CD4-positive, alpha-beta T cell (primary cell): ENCODE results near the gene NOC4L. TPM values are rescaled to one million over a fixed set of nuclear protein-coding genes. Genes with fewer than 3 reads are reported as not detected.

Source experiments
- ATAC-seq: fragments of 200-7000 bp; cut with Tn5 transposase; one replicate; pipeline ENCODE4 v1.10.0; 2022; ENCODE audit warnings: mild to moderate bottlenecking; ENCODE audit not compliant: poor library complexity
- CTCF ChIA-PET: fragments of 350-600 bp; sonication (Branson Sonifier 250); formaldehyde crosslinking; loops from one replicate; lab custom pipeline; 2021; ENCODE audit warnings: antibody characterized with exemption, inconsistent platforms; lab: Charles Lee
- POLR2A ChIA-PET: fragments of 350-600 bp; sonication (Branson Sonifier 250); formaldehyde crosslinking; loops from one replicate; lab custom pipeline; 2021; ENCODE audit warnings: antibody characterized with exemption, inconsistent platforms; lab: Charles Lee
- DNase-seq, 14 experiments: peaks; one replicate each; pipeline ENCODE4 v3.0.0-alpha.2; 2013 to 2020; ENCODE audit warnings: mixed read lengths in 2 of 14
- H3K27ac ChIP-seq, 2 donors: one replicate each; pipeline versions ENCODE4 v1.5.1 to v1.7.0; 2013; ENCODE audit warnings: low read length in 2 of 2, low read depth in 1 of 2, mild to moderate bottlenecking in 1 of 2
- H3K27me3 ChIP-seq, 2 experiments: 1 replicate in 1 of 2; 2 replicates in 1 of 2; pipeline versions ENCODE4 v1.6.1 to v1.7.0; 2013; ENCODE audit warnings: low read length in 2 of 2, control low read depth in 1 of 2, mild to moderate bottlenecking in 1 of 2, moderate library complexity in 1 of 2; ENCODE audit not compliant: insufficient read depth in 2 of 2, control insufficient read depth in 1 of 2
- H3K36me3 ChIP-seq: one replicate; pipeline ENCODE4 v1.6.1; 2013; ENCODE audit warnings: low read length, control low read depth; ENCODE audit not compliant: insufficient read depth
- H3K4me1 ChIP-seq: one replicate; pipeline ENCODE4 v1.6.1; 2013; ENCODE audit warnings: low read length, control low read depth; ENCODE audit not compliant: insufficient read depth
- H3K4me3 ChIP-seq: one replicate; pipeline ENCODE4 v1.5.1; 2013; ENCODE audit warnings: mild to moderate bottlenecking, low read length, moderate library complexity
- H3K9me3 ChIP-seq, 2 experiments: 1 replicate in 1 of 2; 2 replicates in 1 of 2; pipeline versions ENCODE4 v1.6.1 to v1.7.0; 2013; ENCODE audit warnings: low read length in 2 of 2, mild to moderate bottlenecking in 2 of 2, control low read depth in 1 of 2, moderate library complexity in 1 of 2; ENCODE audit not compliant: control insufficient read depth in 1 of 2, insufficient read depth in 1 of 2
- H3K27ac Mint-ChIP-seq: one replicate; pipeline ENCODE4 v1.8.0; 2020; ENCODE audit warnings: mixed read lengths
- H3K27me3 Mint-ChIP-seq: one replicate; pipeline ENCODE4 v1.8.0; 2021; ENCODE audit warnings: mixed read lengths
- H3K36me3 Mint-ChIP-seq: one replicate; pipeline ENCODE4 v1.8.0; 2021; ENCODE audit warnings: low read depth, mixed read lengths
- H3K4me1 Mint-ChIP-seq: one replicate; pipeline ENCODE4 v1.8.0; 2021; ENCODE audit warnings: low read depth, mixed read lengths
- H3K4me3 Mint-ChIP-seq: one replicate; pipeline ENCODE4 v1.8.0; 2020; ENCODE audit warnings: mild to moderate bottlenecking, mixed read lengths
- H3K9me3 Mint-ChIP-seq: one replicate; pipeline ENCODE4 v1.8.0; 2020; ENCODE audit warnings: mixed read lengths
- intact Hi-C, 2 experiments: fragments of 100-400 bp; cut with DNase I in 1 of 2; cut with micrococcal nuclease in 1 of 2; formaldehyde crosslinking; loops; one replicate each; pipeline versions ENCODE4 v1.15.1 to v1.9.0; 2023 to 2025; cut with DNase I, micrococcal nuclease
- total RNA-seq, 174 experiments: library from RNA in 2 of 174; stranded (reverse) in 2 of 174; gene quantifications; one replicate each; pipeline ENCODE4 v1.2.3 and lab custom pipeline; 2021 to 2026
- TF ChIP-seq, protein P1 (sequence below): fragments of 200-600 bp; IDR thresholded peaks from one replicate; pipeline ENCODE4 v1.8.0; 2022; ENCODE audit warnings: antibody characterized with exemption, mild to moderate bottlenecking

Gene NOC4L
- total RNA-seq, 2 experiments from 2014 or later, result 21.8 to 22.3 TPM

DNA sequence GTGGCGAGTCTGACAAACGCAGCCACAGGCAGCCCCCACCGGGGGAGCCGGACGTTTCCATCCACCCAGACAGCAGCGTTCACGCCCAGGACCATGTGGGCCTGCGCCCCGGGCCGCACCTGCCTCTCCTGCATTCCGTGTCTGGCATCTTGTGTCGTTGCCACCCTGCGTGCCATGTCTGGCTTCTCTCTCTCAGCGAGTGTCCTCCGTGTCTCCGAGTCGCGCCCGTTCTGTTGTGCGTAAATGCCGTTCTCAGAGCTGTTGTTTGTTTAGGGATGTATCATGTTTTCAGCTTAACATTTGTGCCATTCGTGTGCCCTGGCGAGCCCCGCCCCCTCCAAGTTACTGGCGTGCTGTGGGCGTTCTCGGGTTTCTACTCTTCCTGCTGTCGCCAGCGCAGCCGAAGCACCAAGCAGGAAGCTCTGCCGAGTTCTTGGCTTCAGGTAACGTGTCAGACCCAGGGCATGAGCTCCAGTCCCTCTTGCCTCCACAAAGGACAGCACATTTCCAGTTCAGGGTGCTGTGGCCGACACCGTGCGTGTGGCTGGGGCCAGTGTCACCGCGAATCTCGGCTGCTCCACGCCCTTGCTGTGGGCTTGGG, 34.6 kb downstream of the NOC4L start:
- no peaks in the 10 kb centered on the region for H3K36me3 Mint-ChIP-seq
- H3K27me3 Mint-ChIP-seq, result peaks cover 5% of the 10 kb centered on the region
- ChIA-PET POLR2A (interaction anchor here (0.6 to 3.5 kb wide), 8 partner anchors 8 to 144 kb away, joined by 3 to 35 read pairs (median 3); no protein-coding TSS in a partner anchor), CTCF (interaction anchor here (1.9 kb wide), 1 partner anchor 25 kb away, joined by 8 read pairs; no protein-coding TSS in a partner anchor)
- Histone ChIP-seq H3K36me3 (no peaks in the 10 kb centered on the region), H3K27me3 (peaks cover 0 to 3% of the 10 kb centered on the region in 2 experiments), H3K4me1 (peaks cover 40% of the 10 kb centered on the region), H3K27ac (no peak overlapping the region), H3K9me3 (peaks cover 0 to 23% of the 10 kb centered on the region in 2 experiments), H3K4me3 (peak overlapping the region; percentile 40)
- peak overlapping the region; percentile 94 for H3K27ac Mint-ChIP-seq
- H3K4me1 Mint-ChIP-seq, result peaks cover 34% of the 10 kb centered on the region
- H3K4me3 Mint-ChIP-seq, result peak overlapping the region; percentile 88
- H3K9me3 Mint-ChIP-seq, result peaks cover 6% of the 10 kb centered on the region
- DNase-seq (peak; percentile 37 to 80 (median 58)), ATAC-seq (peak; percentile 87)
- TF ChIP-seq, protein P1, sequence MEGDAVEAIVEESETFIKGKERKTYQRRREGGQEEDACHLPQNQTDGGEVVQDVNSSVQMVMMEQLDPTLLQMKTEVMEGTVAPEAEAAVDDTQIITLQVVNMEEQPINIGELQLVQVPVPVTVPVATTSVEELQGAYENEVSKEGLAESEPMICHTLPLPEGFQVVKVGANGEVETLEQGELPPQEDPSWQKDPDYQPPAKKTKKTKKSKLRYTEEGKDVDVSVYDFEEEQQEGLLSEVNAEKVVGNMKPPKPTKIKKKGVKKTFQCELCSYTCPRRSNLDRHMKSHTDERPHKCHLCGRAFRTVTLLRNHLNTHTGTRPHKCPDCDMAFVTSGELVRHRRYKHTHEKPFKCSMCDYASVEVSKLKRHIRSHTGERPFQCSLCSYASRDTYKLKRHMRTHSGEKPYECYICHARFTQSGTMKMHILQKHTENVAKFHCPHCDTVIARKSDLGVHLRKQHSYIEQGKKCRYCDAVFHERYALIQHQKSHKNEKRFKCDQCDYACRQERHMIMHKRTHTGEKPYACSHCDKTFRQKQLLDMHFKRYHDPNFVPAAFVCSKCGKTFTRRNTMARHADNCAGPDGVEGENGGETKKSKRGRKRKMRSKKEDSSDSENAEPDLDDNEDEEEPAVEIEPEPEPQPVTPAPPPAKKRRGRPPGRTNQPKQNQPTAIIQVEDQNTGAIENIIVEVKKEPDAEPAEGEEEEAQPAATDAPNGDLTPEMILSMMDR, result no peak
- intact Hi-C loops, result no loop called here

DNA sequence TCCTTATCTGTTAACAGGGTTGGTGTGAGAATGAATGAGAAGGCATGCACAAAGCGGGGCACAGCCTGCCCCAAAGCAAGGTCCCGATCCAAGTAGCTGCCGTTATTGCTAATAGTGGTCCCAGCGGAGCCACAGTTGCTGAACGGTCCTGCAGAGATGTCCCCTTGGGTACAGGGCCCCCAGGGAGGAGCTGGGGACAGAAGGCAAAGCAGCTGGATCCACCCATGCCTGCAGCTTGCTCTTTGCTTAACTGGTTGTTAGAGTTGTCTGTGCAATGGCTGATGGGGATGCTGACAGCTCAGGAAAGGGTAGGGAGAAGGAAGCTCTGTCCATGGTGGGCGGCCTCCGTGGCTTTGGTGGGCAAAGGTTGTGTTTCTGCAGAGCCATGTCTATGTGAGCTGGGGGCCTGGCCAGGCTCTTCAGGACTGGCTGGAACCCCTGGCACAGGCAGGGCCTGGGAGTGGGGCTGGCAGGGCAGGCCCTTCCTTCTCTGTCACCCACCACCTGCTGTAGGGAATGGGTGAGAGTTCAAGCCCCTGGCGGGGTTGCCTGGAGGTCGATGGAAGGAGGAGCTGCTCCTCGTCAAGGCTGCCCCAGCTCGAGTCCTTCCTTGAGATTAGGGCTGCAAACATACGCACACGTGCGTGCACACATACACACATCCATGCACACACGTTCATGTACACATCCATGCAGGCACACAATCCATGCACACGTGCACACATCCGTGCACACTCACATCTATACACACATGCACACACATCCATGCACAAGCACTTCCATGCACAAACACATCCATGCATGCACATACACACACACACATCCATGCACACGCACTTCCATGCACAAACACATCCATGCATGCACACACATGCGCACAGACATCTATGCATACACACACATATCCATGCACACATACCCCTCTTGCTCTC, 35.4 kb downstream of the NOC4L start:
- TF ChIP-seq, protein P1, result no peak
- no peak for DNase-seq
- H3K4me3 ChIP-seq, result peak overlapping the region; percentile 40
- H3K4me1 Mint-ChIP-seq, result peaks cover 34% of the 10 kb centered on the region
- H3K27me3 ChIP-seq, result peaks cover 0 to 3% of the 10 kb centered on the region in 2 experiments
- CTCF ChIA-PET, result interaction anchor here (1.9 kb wide), 1 partner anchor 26 kb away, joined by 8 read pairs; no protein-coding TSS in a partner anchor
- ATAC-seq, result no peak
- H3K36me3 Mint-ChIP-seq, result no peaks in the 10 kb centered on the region
- peaks cover 8% of the 10 kb centered on the region for H3K9me3 Mint-ChIP-seq
- no peaks in the 10 kb centered on the region for H3K36me3 ChIP-seq
- POLR2A ChIA-PET, result interaction anchor here (0.6 to 3.5 kb wide), 7 partner anchors 7 to 144 kb away, joined by 3 to 35 read pairs (median 3); no protein-coding TSS in a partner anchor
- H3K27ac Mint-ChIP-seq, result peak overlapping the region; percentile 94
- intact Hi-C loops, result no loop called here
- H3K4me3 Mint-ChIP-seq, result peak overlapping the region; percentile 88
- peaks cover 0 to 22% of the 10 kb centered on the region in 2 experiments for H3K9me3 ChIP-seq
- H3K27ac ChIP-seq, result no peak overlapping the region
- peaks cover 32% of the 10 kb centered on the region for H3K4me1 ChIP-seq
- peaks cover 2% of the 10 kb centered on the region for H3K27me3 Mint-ChIP-seq
